Spleen (tissue), 7 donors: ENCODE measurements around the gene FBXL4.

ENCODE experiments used
- POLR2AphosphoS5 ChIP-seq, 3 donors: sonication (generic); formaldehyde crosslinking; IDR thresholded peaks; one replicate each; pipeline ENCODE4 v1.5.1; 2017; ENCODE audit warnings: antibody characterized with exemption in 3 of 3
- TF ChIP-seq, protein P1 (sequence below), 11 experiments: fragments of 200-600 bp in 7 of 11; fragments of 450-650 bp in 4 of 11; sonication (generic) in 4 of 11; IDR thresholded peaks in 8 of 11; conservative IDR thresholded peaks in 3 of 11; 1 replicate in 7 of 11; 2 replicates in 4 of 11; pipeline versions ENCODE4 v1.4.0 to v1.8.0; 2016 to 2021; ENCODE audit warnings: antibody characterized with exemption in 11 of 11, inconsistent platforms in 4 of 11, mild to moderate bottlenecking in 1 of 11
- donor health status: DM: no; HTN: no; CAD: no; lungs with moderate emphysema.
- donor health status: DM: no; HTN: no; CAD: no.
- donor health status: DM: no; HTN: no; CAD: no.

DNA sequence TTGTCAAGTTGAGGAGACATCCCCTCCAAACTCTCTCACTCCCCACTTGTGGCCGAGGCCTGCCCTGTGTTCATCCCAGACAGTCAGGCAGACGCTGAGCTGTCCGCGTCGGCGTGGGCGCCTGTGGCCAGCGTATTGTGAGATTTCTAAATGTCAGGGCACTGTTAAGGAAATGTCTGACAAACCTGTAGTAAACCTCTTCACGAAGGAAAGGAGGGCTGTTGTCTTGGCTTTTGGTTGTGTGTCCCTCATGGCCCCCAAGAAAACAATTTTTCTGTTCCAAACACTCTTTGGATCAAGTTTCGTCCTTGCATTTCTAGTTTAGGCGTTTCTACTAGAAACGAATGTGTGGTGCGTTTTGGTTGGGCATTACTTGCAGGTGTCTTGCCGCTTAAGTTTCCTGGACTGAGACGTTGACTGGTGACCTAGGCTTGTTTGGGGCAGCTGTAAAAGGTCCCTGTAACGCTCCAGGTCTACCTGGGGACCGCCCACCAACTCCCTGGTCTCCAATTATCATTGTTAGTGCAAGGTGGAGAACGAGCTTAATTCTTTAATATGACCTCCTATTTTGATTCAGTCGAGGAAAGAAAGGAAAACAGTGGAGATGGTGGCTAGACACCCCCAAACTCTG lies 122.0 kb downstream of the FBXL4 start:
- TF ChIP-seq, protein P1, sequence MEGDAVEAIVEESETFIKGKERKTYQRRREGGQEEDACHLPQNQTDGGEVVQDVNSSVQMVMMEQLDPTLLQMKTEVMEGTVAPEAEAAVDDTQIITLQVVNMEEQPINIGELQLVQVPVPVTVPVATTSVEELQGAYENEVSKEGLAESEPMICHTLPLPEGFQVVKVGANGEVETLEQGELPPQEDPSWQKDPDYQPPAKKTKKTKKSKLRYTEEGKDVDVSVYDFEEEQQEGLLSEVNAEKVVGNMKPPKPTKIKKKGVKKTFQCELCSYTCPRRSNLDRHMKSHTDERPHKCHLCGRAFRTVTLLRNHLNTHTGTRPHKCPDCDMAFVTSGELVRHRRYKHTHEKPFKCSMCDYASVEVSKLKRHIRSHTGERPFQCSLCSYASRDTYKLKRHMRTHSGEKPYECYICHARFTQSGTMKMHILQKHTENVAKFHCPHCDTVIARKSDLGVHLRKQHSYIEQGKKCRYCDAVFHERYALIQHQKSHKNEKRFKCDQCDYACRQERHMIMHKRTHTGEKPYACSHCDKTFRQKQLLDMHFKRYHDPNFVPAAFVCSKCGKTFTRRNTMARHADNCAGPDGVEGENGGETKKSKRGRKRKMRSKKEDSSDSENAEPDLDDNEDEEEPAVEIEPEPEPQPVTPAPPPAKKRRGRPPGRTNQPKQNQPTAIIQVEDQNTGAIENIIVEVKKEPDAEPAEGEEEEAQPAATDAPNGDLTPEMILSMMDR (IDR thresholded peaks at IDR 0.05 in 8 of 11, conservative IDR thresholded peaks at IDR 0.05 in 3 of 11) = no peak
- no peak for TF ChIP-seq POLR2AphosphoS5 (IDR thresholded peaks at IDR 0.05)
